Neutrophil (primary cell): ENCODE measurements around the gene CEP55.
"Not testable (repeated sequence)": the region's sequence is repeated elsewhere in the genome, so short reads cannot be mapped to it uniquely, and the experiment has no call there.

Source experiments
- H3K27ac ChIP-seq: fragments of 200-600 bp; sonication (generic); 2 replicates; pipeline ENCODE4 v1.5.1; 2016; ENCODE audit warnings: mild to moderate bottlenecking, moderate library complexity
- H3K27me3 ChIP-seq: fragments of 200-600 bp; sonication (generic); 2 replicates; pipeline ENCODE4 v1.6.0; 2016; ENCODE audit warnings: mild to moderate bottlenecking
- H3K36me3 ChIP-seq: fragments of 200-600 bp; sonication (generic); 2 replicates; pipeline ENCODE4 v1.5.1; 2017
- H3K4me1 ChIP-seq, 2 experiments: fragments of 200-600 bp in 1 of 2; sonication (generic) in 1 of 2; 1 replicate in 1 of 2; 2 replicates in 1 of 2; pipeline versions ENCODE4 v1.5.1 to v1.6.1; 2013 to 2016; ENCODE audit warnings: low read depth in 1 of 2, low read length in 1 of 2, mild to moderate bottlenecking in 1 of 2, moderate library complexity in 1 of 2; ENCODE audit not compliant: control insufficient read depth in 1 of 2, insufficient read depth in 1 of 2
- H3K4me3 ChIP-seq, 2 experiments: fragments of 200-600 bp in 1 of 2; sonication (generic) in 1 of 2; 1 replicate in 1 of 2; 2 replicates in 1 of 2; pipeline ENCODE4 v1.5.1; 2013 to 2016; ENCODE audit warnings: low read depth in 1 of 2, low read length in 1 of 2, mild to moderate bottlenecking in 1 of 2, moderate library complexity in 1 of 2
- H3K9me3 ChIP-seq: fragments of 200-600 bp; sonication (generic); 2 replicates; pipeline ENCODE4 v1.5.1; 2016
- CTCF ChIP-seq: fragments of 200-600 bp; sonication (generic); IDR thresholded peaks from 2 replicates; pipeline ENCODE4 v1.5.1; 2016; ENCODE audit warnings: antibody characterized with exemption

CEP55 gene

GRCh38 chr10:93518531-93518930 is 22.1 kb downstream of the CEP55 start:
- TF ChIP-seq CTCF, result no peak
- Histone ChIP-seq H3K27me3 (no peaks in the 10 kb centered on the region), H3K27ac (no peak overlapping the region), H3K9me3 (no peaks in the 10 kb centered on the region), H3K36me3 (peaks cover 37% of the 10 kb centered on the region), H3K4me3 (no peak overlapping the region), H3K4me1 (peaks cover 16 to 19% of the 10 kb centered on the region in 2 experiments)

- no peak overlapping the region for H3K4me3 ChIP-seq
- H3K9me3 ChIP-seq, result no peaks in the 10 kb centered on the region
- no peak for TF ChIP-seq CTCF
- no peaks in the 10 kb centered on the region for H3K4me1 ChIP-seq
- no peaks in the 10 kb centered on the region for H3K27me3 ChIP-seq
- no peaks in the 10 kb centered on the region for H3K36me3 ChIP-seq
- no peak overlapping the region for H3K27ac ChIP-seq
Measured at GRCh38 chr10:93535293-93535692, 38.9 kb downstream of the CEP55 start.

- H3K9me3 ChIP-seq, H3K36me3 ChIP-seq, H3K27ac ChIP-seq, H3K4me1 ChIP-seq, H3K27me3 ChIP-seq, H3K4me3 ChIP-seq: not testable (repeated sequence)
Measured at GRCh38 chr10:93540871-93541270, 44.5 kb downstream of the CEP55 start.

GRCh38 chr10:93541402-93542357 is 45.3 kb downstream of the CEP55 start:
- Histone ChIP-seq H3K9me3 (no peaks in the 10 kb centered on the region), H3K36me3 (no peaks in the 10 kb centered on the region), H3K4me1 (no peaks in the 10 kb centered on the region), H3K27me3 (peaks cover 4% of the 10 kb centered on the region), H3K27ac (no peak overlapping the region), H3K4me3 (no peak overlapping the region)
- TF ChIP-seq CTCF, result peak; percentile 20

- Histone ChIP-seq H3K4me3 (no peak overlapping the region), H3K9me3 (no peaks in the 10 kb centered on the region), H3K4me1 (no peaks in the 10 kb centered on the region), H3K27me3 (peaks cover 4% of the 10 kb centered on the region), H3K27ac (no peak overlapping the region), H3K36me3 (no peaks in the 10 kb centered on the region)
- TF ChIP-seq CTCF, result no peak
Measured at GRCh38 chr10:93542358-93542791, 46.0 kb downstream of the CEP55 start.

- H3K9me3 ChIP-seq, H3K27ac ChIP-seq, H3K4me1 ChIP-seq, H3K4me3 ChIP-seq, H3K27me3 ChIP-seq, H3K36me3 ChIP-seq: not testable (repeated sequence)
Measured at GRCh38 chr10:93546995-93547394, 50.6 kb downstream of the CEP55 start.
